K562 (cell line): ENCODE data around the gene NAT14. TPM values are rescaled to one million over a fixed set of nuclear protein-coding genes. Genes with fewer than 3 reads are reported as not detected.
A peak's percentile ranks its signal among the peaks of the same experiment; 100 is the strongest.

ENCODE experiments used
- CSDE1 ChIP-seq, 2 experiments: fragments of 450-650 bp; IDR thresholded peaks; 2 replicates each; pipeline ENCODE4 v1.6.1; 2016; ENCODE audit warnings: mild to moderate bottlenecking in 1 of 2
- GABPB2 ChIP-seq: fragments of 250-450 bp; sonication (Bioruptor Pico); conservative IDR thresholded peaks from 2 replicates; pipeline ENCODE4 v1.5.1; 2021; ENCODE audit warnings: mild to moderate bottlenecking
- HIVEP1 ChIP-seq: fragments of 250-450 bp; sonication (Bioruptor Pico); IDR thresholded peaks from 2 replicates; pipeline ENCODE4 v1.4.0; 2020; ENCODE audit warnings: mild to moderate bottlenecking
- NFXL1 ChIP-seq: fragments of 450-650 bp; formaldehyde crosslinking; IDR thresholded peaks from 2 replicates; pipeline ENCODE4 v1.4.0; 2021; ENCODE audit warnings: mild to moderate bottlenecking
- POLR2G ChIP-seq: fragments of 200-400 bp; formaldehyde crosslinking; IDR thresholded peaks from 2 replicates; pipeline ENCODE4 v1.6.1; 2017; ENCODE audit warnings: low read depth, mild to moderate bottlenecking, antibody characterized with exemption, low read length, moderate library complexity
- PTRF ChIP-seq: fragments of 450-650 bp; IDR thresholded peaks from 2 replicates; pipeline ENCODE4 v1.6.1; 2016; ENCODE audit warnings: mild to moderate bottlenecking, missing genetic modification characterization, missing compliant biosample characterization
- polyA plus RNA-seq, 8 experiments: library from polyadenylated mRNA; depleted of rRNA in 4 of 8; stranded (reverse) in 5 of 8; unstranded in 3 of 8; fragments of >200 nt; fragmentation: Nextera tagmentation in 2 of 8; fragmentation: Illumina TruSeq in 1 of 8; extraction: Ambion mirVana in 2 of 8; extraction: Trizol in 1 of 8; gene quantifications; 2 replicates each; pipeline versions ENCODE4 v1.2.1 to v1.2.3, GENCODE V29; 2011 to 2014; ENCODE audit warnings: inconsistent platforms in 1 of 8, missing spikeins in 1 of 8
- total RNA-seq, 7 experiments: library from RNA; depleted of rRNA in 6 of 7; stranded (reverse); fragments of >200 nt in 6 of 7; fragmentation: Illumina TruSeq in 2 of 7; extraction: Trizol in 2 of 7; gene quantifications; 2 replicates each; pipeline versions ENCODE4 v1.2.1 to v1.2.3, GENCODE V29; 2011 to 2021; ENCODE audit warnings: low replicate concordance in 1 of 7
- TF ChIP-seq, protein P1 (sequence below), 2 experiments: fragments of 450-650 bp; formaldehyde crosslinking in 1 of 2; IDR thresholded peaks; 2 replicates each; pipeline versions ENCODE4 v1.4.0 to v1.6.1; 2014 to 2020; ENCODE audit warnings: mild to moderate bottlenecking in 2 of 2, borderline replicate concordance in 1 of 2, low read depth in 1 of 2
- TF ChIP-seq, protein P2 (sequence below): fragments of 450-650 bp; IDR thresholded peaks from 2 replicates; pipeline ENCODE4 v1.6.1; 2014; ENCODE audit warnings: low read depth, mild to moderate bottlenecking, moderate library complexity, borderline replicate concordance
- TF ChIP-seq, protein P3 (sequence below), 2 experiments: fragments of 250-450 bp in 1 of 2; fragments of 450-650 bp in 1 of 2; sonication (Bioruptor Pico) in 1 of 2; IDR thresholded peaks; 2 replicates each; pipeline versions ENCODE4 v1.6.1 to v1.8.0; 2016 to 2021; ENCODE audit warnings: mild to moderate bottlenecking in 2 of 2, moderate library complexity in 2 of 2, missing compliant biosample characterization in 1 of 2, missing genetic modification characterization in 1 of 2
- TF ChIP-seq, protein P4 (sequence below): fragments of 250-450 bp; sonication (Bioruptor Pico); IDR thresholded peaks from 2 replicates; pipeline ENCODE4 v1.5.1; 2021; ENCODE audit warnings: mild to moderate bottlenecking
- TF ChIP-seq, protein P5 (sequence below): fragments of 250-450 bp; sonication (Bioruptor Pico); IDR thresholded peaks from 2 replicates; pipeline ENCODE4 v1.8.0; 2021; ENCODE audit warnings: borderline replicate concordance, mild to moderate bottlenecking, moderate library complexity; ENCODE audit not compliant: poor library complexity, severe bottlenecking

NAT14 gene
- total and polyA plus RNA-seq, 9 of the 15 experiments (the other 6 are each of a cell fraction or from before 2014, with no cell fraction given) = 2.4 to 77.0 (median 26.7) TPM

DNA sequence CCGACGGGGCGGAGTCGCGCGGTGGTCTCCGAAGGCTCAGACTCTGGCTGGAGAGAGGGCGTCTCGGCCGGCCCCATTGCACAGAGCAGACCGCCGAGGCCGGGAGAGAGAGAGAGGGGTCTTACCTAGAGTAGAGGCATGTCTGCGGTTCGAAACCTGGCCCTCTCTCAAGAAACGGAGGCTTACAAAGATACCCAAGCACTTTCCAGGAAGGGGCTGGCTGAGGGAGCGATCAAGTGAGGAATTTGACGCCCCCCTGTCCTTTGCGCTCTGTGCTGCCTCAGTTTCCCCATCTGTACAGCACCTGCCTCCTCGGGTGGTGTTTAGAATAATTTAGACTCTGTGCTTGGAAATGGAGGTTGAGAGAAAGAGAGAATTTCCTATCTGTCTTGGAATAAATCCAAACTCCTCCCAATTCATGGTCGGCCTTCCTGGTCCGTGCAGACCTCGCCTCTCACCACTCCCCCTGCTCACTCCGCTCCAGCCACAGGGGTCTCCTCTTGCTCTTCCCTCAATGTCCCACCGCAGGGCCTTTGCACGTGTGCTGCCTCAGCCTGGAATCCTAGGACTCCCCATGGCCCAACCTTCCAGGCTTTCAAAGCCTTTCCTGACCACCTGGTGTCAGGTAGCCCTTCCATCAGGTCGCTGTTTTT is 22.9 kb upstream of the NAT14 start (continued):
- TF ChIP-seq, protein P1, sequence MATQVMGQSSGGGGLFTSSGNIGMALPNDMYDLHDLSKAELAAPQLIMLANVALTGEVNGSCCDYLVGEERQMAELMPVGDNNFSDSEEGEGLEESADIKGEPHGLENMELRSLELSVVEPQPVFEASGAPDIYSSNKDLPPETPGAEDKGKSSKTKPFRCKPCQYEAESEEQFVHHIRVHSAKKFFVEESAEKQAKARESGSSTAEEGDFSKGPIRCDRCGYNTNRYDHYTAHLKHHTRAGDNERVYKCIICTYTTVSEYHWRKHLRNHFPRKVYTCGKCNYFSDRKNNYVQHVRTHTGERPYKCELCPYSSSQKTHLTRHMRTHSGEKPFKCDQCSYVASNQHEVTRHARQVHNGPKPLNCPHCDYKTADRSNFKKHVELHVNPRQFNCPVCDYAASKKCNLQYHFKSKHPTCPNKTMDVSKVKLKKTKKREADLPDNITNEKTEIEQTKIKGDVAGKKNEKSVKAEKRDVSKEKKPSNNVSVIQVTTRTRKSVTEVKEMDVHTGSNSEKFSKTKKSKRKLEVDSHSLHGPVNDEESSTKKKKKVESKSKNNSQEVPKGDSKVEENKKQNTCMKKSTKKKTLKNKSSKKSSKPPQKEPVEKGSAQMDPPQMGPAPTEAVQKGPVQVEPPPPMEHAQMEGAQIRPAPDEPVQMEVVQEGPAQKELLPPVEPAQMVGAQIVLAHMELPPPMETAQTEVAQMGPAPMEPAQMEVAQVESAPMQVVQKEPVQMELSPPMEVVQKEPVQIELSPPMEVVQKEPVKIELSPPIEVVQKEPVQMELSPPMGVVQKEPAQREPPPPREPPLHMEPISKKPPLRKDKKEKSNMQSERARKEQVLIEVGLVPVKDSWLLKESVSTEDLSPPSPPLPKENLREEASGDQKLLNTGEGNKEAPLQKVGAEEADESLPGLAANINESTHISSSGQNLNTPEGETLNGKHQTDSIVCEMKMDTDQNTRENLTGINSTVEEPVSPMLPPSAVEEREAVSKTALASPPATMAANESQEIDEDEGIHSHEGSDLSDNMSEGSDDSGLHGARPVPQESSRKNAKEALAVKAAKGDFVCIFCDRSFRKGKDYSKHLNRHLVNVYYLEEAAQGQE (IDR thresholded peaks at IDR 0.05; ENCODE audit: borderline replicate concordance) = no peak
- TF ChIP-seq, protein P1 (CRISPR knock-in tag; IDR thresholded peaks at IDR 0.05; ENCODE audit: low read depth) = peak; percentile 46; the same call in 1 of the 2 replicates
- TF ChIP-seq GABPB2 (CRISPR knock-in tag) (no peak), HIVEP1 (CRISPR knock-in tag) (no peak), PTRF (no peak), CSDE1 (IDR thresholded peaks at IDR 0.05) (no peak), POLR2G (no peak; the same call in 1 of the 2 replicates), NFXL1 (CRISPR knock-in tag) (no peak)
- TF ChIP-seq, protein P2, sequence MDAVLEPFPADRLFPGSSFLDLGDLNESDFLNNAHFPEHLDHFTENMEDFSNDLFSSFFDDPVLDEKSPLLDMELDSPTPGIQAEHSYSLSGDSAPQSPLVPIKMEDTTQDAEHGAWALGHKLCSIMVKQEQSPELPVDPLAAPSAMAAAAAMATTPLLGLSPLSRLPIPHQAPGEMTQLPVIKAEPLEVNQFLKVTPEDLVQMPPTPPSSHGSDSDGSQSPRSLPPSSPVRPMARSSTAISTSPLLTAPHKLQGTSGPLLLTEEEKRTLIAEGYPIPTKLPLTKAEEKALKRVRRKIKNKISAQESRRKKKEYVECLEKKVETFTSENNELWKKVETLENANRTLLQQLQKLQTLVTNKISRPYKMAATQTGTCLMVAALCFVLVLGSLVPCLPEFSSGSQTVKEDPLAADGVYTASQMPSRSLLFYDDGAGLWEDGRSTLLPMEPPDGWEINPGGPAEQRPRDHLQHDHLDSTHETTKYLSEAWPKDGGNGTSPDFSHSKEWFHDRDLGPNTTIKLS = no peak
- TF ChIP-seq, protein P3, sequence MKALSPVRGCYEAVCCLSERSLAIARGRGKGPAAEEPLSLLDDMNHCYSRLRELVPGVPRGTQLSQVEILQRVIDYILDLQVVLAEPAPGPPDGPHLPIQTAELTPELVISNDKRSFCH (CRISPR knock-in tag; IDR thresholded peaks at IDR 0.05) = no peak
- TF ChIP-seq, protein P3 (tag; IDR thresholded peaks at IDR 0.05) = no peak
- TF ChIP-seq, protein P4, sequence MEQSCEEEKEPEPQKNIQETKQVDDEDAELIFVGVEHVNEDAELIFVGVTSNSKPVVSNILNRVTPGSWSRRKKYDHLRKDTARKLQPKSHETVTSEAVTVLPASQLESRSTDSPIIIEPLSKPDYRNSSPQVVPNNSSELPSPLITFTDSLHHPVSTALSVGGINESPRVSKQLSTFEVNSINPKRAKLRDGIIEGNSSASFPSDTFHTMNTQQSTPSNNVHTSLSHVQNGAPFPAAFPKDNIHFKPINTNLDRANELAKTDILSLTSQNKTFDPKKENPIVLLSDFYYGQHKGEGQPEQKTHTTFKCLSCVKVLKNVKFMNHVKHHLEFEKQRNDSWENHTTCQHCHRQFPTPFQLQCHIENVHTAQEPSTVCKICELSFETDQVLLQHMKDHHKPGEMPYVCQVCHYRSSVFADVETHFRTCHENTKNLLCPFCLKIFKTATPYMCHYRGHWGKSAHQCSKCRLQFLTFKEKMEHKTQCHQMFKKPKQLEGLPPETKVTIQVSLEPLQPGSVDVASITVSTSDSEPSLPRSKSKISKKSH = no peak
- TF ChIP-seq, protein P5, sequence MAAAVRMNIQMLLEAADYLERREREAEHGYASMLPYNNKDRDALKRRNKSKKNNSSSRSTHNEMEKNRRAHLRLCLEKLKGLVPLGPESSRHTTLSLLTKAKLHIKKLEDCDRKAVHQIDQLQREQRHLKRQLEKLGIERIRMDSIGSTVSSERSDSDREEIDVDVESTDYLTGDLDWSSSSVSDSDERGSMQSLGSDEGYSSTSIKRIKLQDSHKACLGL (CRISPR knock-in tag) = no peak
